Activated CD4-positive, alpha-beta T cell treated with anti-CD3 and anti-CD28 coated beads, Interleukin-2, amount 50 U/mL, for 4 hours (primary cell): Measurements from ENCODE around the gene NOS1AP.

Experiments
- DNase-seq, 2 experiments: peaks; one replicate each; pipeline ENCODE4 v3.0.0-alpha.2; 2020

Gene NOS1AP

GRCh38 chr1:162305969-162306368 lies 236.5 kb downstream of the NOS1AP start:
- no peak for DNase-seq

- no peak for DNase-seq
These were observed 240.8 kb downstream of the NOS1AP start for GRCh38 chr1:162310337-162310736.

- DNase-seq, result no peak
These were observed 244.7 kb downstream of the NOS1AP start for GRCh38 chr1:162314206-162314605.

- DNase-seq, result no peak
These were observed 246.2 kb downstream of the NOS1AP start for GRCh38 chr1:162315673-162316072.

- no peak for DNase-seq
These were observed 246.7 kb downstream of the NOS1AP start for GRCh38 chr1:162316187-162316586.

- no peak for DNase-seq
These were observed 248.1 kb downstream of the NOS1AP start for GRCh38 chr1:162317621-162318020.

- DNase-seq, result no peak
These were observed 250.1 kb downstream of the NOS1AP start for GRCh38 chr1:162319493-162320175.

GRCh38 chr1:162321809-162322422 lies 252.4 kb downstream of the NOS1AP start:
- DNase-seq, result no peak

- DNase-seq, result no peak
These were observed 253.5 kb downstream of the NOS1AP start for GRCh38 chr1:162323023-162323422.

- no peak for DNase-seq
These were observed 254.9 kb downstream of the NOS1AP start for GRCh38 chr1:162324396-162324795.

- DNase-seq, result no peak
These were observed 257.1 kb downstream of the NOS1AP start for GRCh38 chr1:162326559-162326958.

GRCh38 chr1:162327144-162327787 lies 257.8 kb downstream of the NOS1AP start:
- no peak for DNase-seq

GRCh38 chr1:162327788-162328165 lies 258.3 kb downstream of the NOS1AP start:
- no peak for DNase-seq

- DNase-seq, result no peak
These were observed 259.0 kb downstream of the NOS1AP start for GRCh38 chr1:162328512-162328911.

GRCh38 chr1:162329826-162330225 lies 260.3 kb downstream of the NOS1AP start:
- no peak for DNase-seq

- DNase-seq, result no peak
These were observed 264.5 kb downstream of the NOS1AP start for GRCh38 chr1:162333991-162334390.

- no peak for DNase-seq
These were observed 265.6 kb downstream of the NOS1AP start for GRCh38 chr1:162335126-162335525.

- no peak for DNase-seq
These were observed 267.3 kb downstream of the NOS1AP start for GRCh38 chr1:162336621-162337285.

- DNase-seq, result no peak
These were observed 273.0 kb downstream of the NOS1AP start for GRCh38 chr1:162342452-162342983.

GRCh38 chr1:162343470-162343869 lies 274.0 kb downstream of the NOS1AP start:
- no peak for DNase-seq

- DNase-seq, result no peak
These were observed 277.8 kb downstream of the NOS1AP start for GRCh38 chr1:162347281-162347680.

- DNase-seq, result no peak
These were observed 280.3 kb downstream of the NOS1AP start for GRCh38 chr1:162349635-162350330.
